Liver (tissue), 9 donors: ENCODE measurements around the gene SLC51B. TPM values are rescaled to one million over a fixed set of nuclear protein-coding genes. Genes with fewer than 3 reads are reported as not detected.

Experiments used
- DNase-seq: peaks from one replicate; pipeline ENCODE4 v3.0.0-alpha.2; 2017; ENCODE audit warnings: low spot score
- H3K27ac ChIP-seq, 2 donors: one replicate each; pipeline ENCODE4 v1.7.0; 2013; ENCODE audit warnings: inconsistent platforms in 2 of 2, low read length in 2 of 2, control low read depth in 1 of 2, low read depth in 1 of 2, mild to moderate bottlenecking in 1 of 2
- H3K27me3 ChIP-seq, 4 donors: one replicate each; pipeline versions ENCODE4 v1.6.1 to v1.7.0; 2013; ENCODE audit warnings: low read length in 3 of 4, inconsistent platforms in 1 of 4, mild to moderate bottlenecking in 1 of 4, moderate library complexity in 1 of 4; ENCODE audit not compliant: control insufficient read depth in 4 of 4, insufficient read depth in 4 of 4
- H3K36me3 ChIP-seq, 4 donors: one replicate each; pipeline versions ENCODE4 v1.6.1 to v1.7.0; 2013; ENCODE audit warnings: low read length in 3 of 4, mild to moderate bottlenecking in 3 of 4, low read depth in 1 of 4, moderate library complexity in 1 of 4; ENCODE audit not compliant: control insufficient read depth in 4 of 4, insufficient read depth in 3 of 4
- H3K4me1 ChIP-seq, 4 donors: one replicate each; pipeline versions ENCODE4 v1.6.1 to v1.7.0; 2013; ENCODE audit warnings: low read length in 3 of 4, mild to moderate bottlenecking in 3 of 4, moderate library complexity in 1 of 4; ENCODE audit not compliant: control insufficient read depth in 4 of 4, insufficient read depth in 4 of 4
- H3K4me3 ChIP-seq, 3 donors: one replicate each; pipeline versions ENCODE4 v1.6.1 to v1.7.0; 2013; ENCODE audit warnings: low read length in 3 of 3, control low read depth in 1 of 3, low read depth in 1 of 3, mild to moderate bottlenecking in 1 of 3
- H3K9ac ChIP-seq, 2 donors: one replicate each; pipeline ENCODE4 v1.7.0; 2013; ENCODE audit warnings: low read length in 2 of 2, mild to moderate bottlenecking in 2 of 2, moderate library complexity in 2 of 2, control low read depth in 1 of 2, low read depth in 1 of 2
- H3K9me3 ChIP-seq, 4 donors: one replicate each; pipeline versions ENCODE4 v1.6.1 to v1.7.0; 2013; ENCODE audit warnings: low read length in 3 of 4; ENCODE audit not compliant: control insufficient read depth in 4 of 4
- ATF3 ChIP-seq: IDR thresholded peaks from 2 replicates; pipeline ENCODE4 v1.6.1; 2016; ENCODE audit warnings: antibody characterized with exemption
- EGR1 ChIP-seq, 2 donors: IDR thresholded peaks; 2 replicates each; pipeline ENCODE4 v1.6.1; 2016 to 2018; ENCODE audit warnings: antibody characterized with exemption in 2 of 2, low read depth in 2 of 2
- FOXA1 ChIP-seq: IDR thresholded peaks from 2 replicates; pipeline ENCODE4 v1.6.1; 2016; ENCODE audit warnings: antibody characterized with exemption
- FOXA2 ChIP-seq: IDR thresholded peaks from 2 replicates; pipeline ENCODE4 v1.6.1; 2016; ENCODE audit warnings: antibody characterized with exemption
- GABPA ChIP-seq, 2 donors: IDR thresholded peaks in 1 of 2; conservative IDR thresholded peaks in 1 of 2; 2 replicates each; pipeline ENCODE4 v1.6.1; 2016; ENCODE audit warnings: antibody characterized with exemption in 2 of 2, mild to moderate bottlenecking in 1 of 2, moderate library complexity in 1 of 2
- HNF4G ChIP-seq: IDR thresholded peaks from 2 replicates; pipeline ENCODE4 v1.6.1; 2016; ENCODE audit warnings: antibody characterized with exemption
- JUND ChIP-seq, 2 donors: IDR thresholded peaks; 2 replicates each; pipeline ENCODE4 v1.6.1; 2016; ENCODE audit warnings: antibody characterized with exemption in 2 of 2
- MAX ChIP-seq: IDR thresholded peaks from 2 replicates; pipeline ENCODE4 v1.6.1; 2016; ENCODE audit warnings: antibody characterized with exemption
- NR2F2 ChIP-seq: IDR thresholded peaks from 2 replicates; pipeline ENCODE4 v1.6.1; 2016; ENCODE audit warnings: antibody characterized with exemption
- RAD21 ChIP-seq, 2 donors: IDR thresholded peaks; 2 replicates each; pipeline ENCODE4 v1.6.1; 2016; ENCODE audit warnings: antibody characterized with exemption in 2 of 2, mild to moderate bottlenecking in 2 of 2
- RXRA ChIP-seq, 2 donors: IDR thresholded peaks; 2 replicates each; pipeline ENCODE4 v1.6.1; 2017 to 2018; ENCODE audit warnings: antibody characterized with exemption in 2 of 2, mild to moderate bottlenecking in 1 of 2
- SP1 ChIP-seq: IDR thresholded peaks from 2 replicates; pipeline ENCODE4 v1.6.1; 2018; ENCODE audit warnings: antibody characterized with exemption, mild to moderate bottlenecking
- TAF1 ChIP-seq: conservative IDR thresholded peaks from 2 replicates; pipeline ENCODE4 v1.6.1; 2016; ENCODE audit warnings: antibody characterized with exemption, mild to moderate bottlenecking
- YY1 ChIP-seq: IDR thresholded peaks from 2 replicates; pipeline ENCODE4 v1.6.1; 2016; ENCODE audit warnings: antibody characterized with exemption, mild to moderate bottlenecking
- WGBS: extraction: QIAGEN DNeasy Blood & Tissue Kit; methylation state at CpG from one replicate; pipeline ENCODE4 v1.1.7; 2013; 5-methylcytosine and 5-hydroxymethylcytosine counted together
- polyA plus RNA-seq, 2 donors: library from polyadenylated mRNA; stranded (reverse) in 1 of 2; unstranded in 1 of 2; fragments of 200-250 nt in 1 of 2; fragments of >200 nt in 1 of 2; fragmentation: Nextera tagmentation in 1 of 2; extraction: Ambion mirVana in 1 of 2; gene quantifications; one replicate each; pipeline versions ENCODE4 v1.2.1 to v1.2.3, GENCODE V29; 2013 to 2015
- total RNA-seq, 2 donors: library from RNA; depleted of rRNA; stranded (reverse); fragments of >200 nt; gene quantifications; one replicate each; pipeline ENCODE4 v1.2.3, GENCODE V29; 2014
- TF ChIP-seq, protein P1 (sequence below): fragments of 150-350 bp; IDR thresholded peaks from 2 replicates; pipeline ENCODE4 v1.5.1; 2017; ENCODE audit warnings: improper control_type of control experiment, low read depth, low read length; ENCODE audit not compliant: missing input control
- TF ChIP-seq, protein P2 (sequence below): IDR thresholded peaks from 2 replicates; pipeline ENCODE4 v1.6.1; 2016; ENCODE audit warnings: antibody characterized with exemption
- donor health status: healthy.
- donor health status: healthy.
- donor health status: healthy.
- donor health status: healthy.
- donor health status: healthy.

SLC51B gene
- total and polyA plus RNA-seq, 4 donors: 0.25 to 2.1 (median 1.1) TPM

DNA sequence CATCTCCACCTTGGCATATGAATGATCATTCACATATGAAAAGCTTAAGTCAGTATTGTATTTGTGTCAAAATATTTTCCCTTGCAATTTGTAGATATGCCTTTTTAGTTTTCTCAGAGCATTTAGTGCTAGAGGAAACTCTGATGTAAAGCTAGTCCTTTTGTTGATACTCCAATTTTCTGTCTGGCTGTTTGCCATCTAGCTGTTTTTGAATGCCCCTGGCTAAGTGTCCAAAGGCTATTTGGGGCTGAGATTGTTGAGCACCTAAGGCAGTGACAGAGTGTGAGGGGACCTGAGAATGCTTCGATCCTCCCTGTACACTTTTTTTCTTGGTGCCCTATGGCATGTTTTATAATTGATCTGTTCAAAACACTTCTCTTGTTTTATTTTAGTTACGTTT lies 3.1 kb downstream of the SLC51B start:
- WGBS: 88% methylated on average over 2 of the region's 2 CpGs
- TF ChIP-seq, protein P1, sequence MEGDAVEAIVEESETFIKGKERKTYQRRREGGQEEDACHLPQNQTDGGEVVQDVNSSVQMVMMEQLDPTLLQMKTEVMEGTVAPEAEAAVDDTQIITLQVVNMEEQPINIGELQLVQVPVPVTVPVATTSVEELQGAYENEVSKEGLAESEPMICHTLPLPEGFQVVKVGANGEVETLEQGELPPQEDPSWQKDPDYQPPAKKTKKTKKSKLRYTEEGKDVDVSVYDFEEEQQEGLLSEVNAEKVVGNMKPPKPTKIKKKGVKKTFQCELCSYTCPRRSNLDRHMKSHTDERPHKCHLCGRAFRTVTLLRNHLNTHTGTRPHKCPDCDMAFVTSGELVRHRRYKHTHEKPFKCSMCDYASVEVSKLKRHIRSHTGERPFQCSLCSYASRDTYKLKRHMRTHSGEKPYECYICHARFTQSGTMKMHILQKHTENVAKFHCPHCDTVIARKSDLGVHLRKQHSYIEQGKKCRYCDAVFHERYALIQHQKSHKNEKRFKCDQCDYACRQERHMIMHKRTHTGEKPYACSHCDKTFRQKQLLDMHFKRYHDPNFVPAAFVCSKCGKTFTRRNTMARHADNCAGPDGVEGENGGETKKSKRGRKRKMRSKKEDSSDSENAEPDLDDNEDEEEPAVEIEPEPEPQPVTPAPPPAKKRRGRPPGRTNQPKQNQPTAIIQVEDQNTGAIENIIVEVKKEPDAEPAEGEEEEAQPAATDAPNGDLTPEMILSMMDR: no peak
- TF ChIP-seq JUND (IDR thresholded peaks at IDR 0.05): no peak
- no peak for TF ChIP-seq RXRA (IDR thresholded peaks at IDR 0.05)
- no peak for TF ChIP-seq YY1
- no peak for TF ChIP-seq ATF3
- no peak for TF ChIP-seq HNF4G
- TF ChIP-seq, protein P2, sequence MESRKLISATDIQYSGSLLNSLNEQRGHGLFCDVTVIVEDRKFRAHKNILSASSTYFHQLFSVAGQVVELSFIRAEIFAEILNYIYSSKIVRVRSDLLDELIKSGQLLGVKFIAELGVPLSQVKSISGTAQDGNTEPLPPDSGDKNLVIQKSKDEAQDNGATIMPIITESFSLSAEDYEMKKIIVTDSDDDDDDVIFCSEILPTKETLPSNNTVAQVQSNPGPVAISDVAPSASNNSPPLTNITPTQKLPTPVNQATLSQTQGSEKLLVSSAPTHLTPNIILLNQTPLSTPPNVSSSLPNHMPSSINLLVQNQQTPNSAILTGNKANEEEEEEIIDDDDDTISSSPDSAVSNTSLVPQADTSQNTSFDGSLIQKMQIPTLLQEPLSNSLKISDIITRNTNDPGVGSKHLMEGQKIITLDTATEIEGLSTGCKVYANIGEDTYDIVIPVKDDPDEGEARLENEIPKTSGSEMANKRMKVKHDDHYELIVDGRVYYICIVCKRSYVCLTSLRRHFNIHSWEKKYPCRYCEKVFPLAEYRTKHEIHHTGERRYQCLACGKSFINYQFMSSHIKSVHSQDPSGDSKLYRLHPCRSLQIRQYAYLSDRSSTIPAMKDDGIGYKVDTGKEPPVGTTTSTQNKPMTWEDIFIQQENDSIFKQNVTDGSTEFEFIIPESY: no peak
- no peak for TF ChIP-seq SP1
- TF ChIP-seq NR2F2: no peak
- TF ChIP-seq FOXA1: no peak
- TF ChIP-seq RAD21 (IDR thresholded peaks at IDR 0.05): no peak
- TF ChIP-seq MAX: no peak
- TF ChIP-seq EGR1 (IDR thresholded peaks at IDR 0.05; ENCODE audit: low read depth in 2 of 2): no peak
- no peak for TF ChIP-seq FOXA2
- H3K27me3 ChIP-seq: no peaks in the 10 kb centered on the region
- H3K27ac ChIP-seq: no peak overlapping the region
- H3K36me3 ChIP-seq: no peaks in the 10 kb centered on the region
- DNase-seq: no peak
- H3K9me3 ChIP-seq: no peaks in the 10 kb centered on the region
- H3K9ac ChIP-seq: no peak overlapping the region
- peaks cover 3 to 19% (median 16%) of the 10 kb centered on the region in 4 donors for H3K4me1 ChIP-seq
- H3K4me3 ChIP-seq: no peak overlapping the region

GRCh38 chr15:65049418-65049840 lies 4.2 kb downstream of the SLC51B start:
- Histone ChIP-seq H3K4me1 (peaks cover 3 to 13% (median 12%) of the 10 kb centered on the region in 4 donors), H3K4me3 (no peak overlapping the region), H3K27me3 (no peaks in the 10 kb centered on the region), H3K9me3 (no peaks in the 10 kb centered on the region), H3K36me3 (no peaks in the 10 kb centered on the region), H3K9ac (no peak overlapping the region), H3K27ac (no peak overlapping the region)
- TF ChIP-seq MAX: no peak
- TF ChIP-seq YY1: no peak
- no peak for TF ChIP-seq GABPA (IDR thresholded peaks at IDR 0.05 in 1 of 2, conservative IDR thresholded peaks at IDR 0.05 in 1 of 2)
- peak; percentile 12 for TF ChIP-seq SP1
- WGBS: 42% methylated on average over 19 of the region's 19 CpGs
- DNase-seq: peak; percentile 74

- no peaks in the 10 kb centered on the region for H3K36me3 ChIP-seq
- no peaks in the 10 kb centered on the region for H3K9me3 ChIP-seq
- DNase-seq: no peak
- H3K9ac ChIP-seq: no peak overlapping the region
- no peak overlapping the region for H3K4me3 ChIP-seq
- no peaks in the 10 kb centered on the region for H3K27me3 ChIP-seq
- H3K4me1 ChIP-seq: peaks cover 5 to 11% (median 9%) of the 10 kb centered on the region in 4 donors
- no peak for TF ChIP-seq GABPA (IDR thresholded peaks at IDR 0.05 in 1 of 2, conservative IDR thresholded peaks at IDR 0.05 in 1 of 2)
- no peak for TF ChIP-seq TAF1
- TF ChIP-seq MAX: no peak
- TF ChIP-seq HNF4G: no peak
- no peak for TF ChIP-seq EGR1 (IDR thresholded peaks at IDR 0.05; ENCODE audit: low read depth in 2 of 2)
- no peak for TF ChIP-seq RXRA (IDR thresholded peaks at IDR 0.05)
- no peak for TF ChIP-seq JUND (IDR thresholded peaks at IDR 0.05)
- TF ChIP-seq YY1: no peak
- TF ChIP-seq, protein P2: no peak
- no peak for TF ChIP-seq RAD21 (IDR thresholded peaks at IDR 0.05)
- no peak for TF ChIP-seq FOXA2
- no peak overlapping the region for H3K27ac ChIP-seq
- 75% methylated on average over 4 of the region's 4 CpGs for WGBS
These were observed 5.1 kb downstream of the SLC51B start for GRCh38 chr15:65050270-65050669.
